Left ventricle myocardium inferior (tissue), 1 donor: ENCODE results near the gene ZNF853. TPM values are rescaled to one million over a fixed set of nuclear protein-coding genes. Genes with fewer than 3 reads are reported as not detected.

ENCODE experiments used
- DNase-seq: peaks from one replicate; pipeline ENCODE4 v3.0.0-alpha.2; 2020
- H3K27ac ChIP-seq: fragments of 200-600 bp; replicated peaks from 2 replicates; pipeline ENCODE4 v1.8.0; 2021
- H3K27me3 ChIP-seq: fragments of 200-600 bp; 2 replicates; pipeline ENCODE4 v1.8.0; 2021; ENCODE audit warnings: low read depth
- H3K36me3 ChIP-seq: fragments of 200-600 bp; 2 replicates; pipeline ENCODE4 v1.8.0; 2021
- H3K4me1 ChIP-seq: fragments of 200-600 bp; 2 replicates; pipeline ENCODE4 v1.8.0; 2021
- H3K4me3 ChIP-seq: fragments of 200-600 bp; 2 replicates; pipeline ENCODE4 v1.8.0; 2021; ENCODE audit warnings: mild to moderate bottlenecking, moderate library complexity
- H3K9me3 ChIP-seq: fragments of 200-600 bp; replicated peaks from 2 replicates; pipeline ENCODE4 v1.8.0; 2021
- CTCF ChIP-seq: fragments of 200-600 bp; IDR thresholded peaks from 2 replicates; pipeline ENCODE4 v1.8.0; 2021; ENCODE audit warnings: antibody characterized with exemption, mild to moderate bottlenecking, borderline replicate concordance
- intact Hi-C: fragments of 100-400 bp; cut with micrococcal nuclease; formaldehyde crosslinking; loops from one replicate; pipeline ENCODE4 v1.11.0; 2022
- total RNA-seq: library from RNA; stranded (reverse); fragmentation: NEBNext Ultra II Directional; extraction: Animal tissue kit (Norgen Biotek cat#: 25700); gene quantifications from one replicate; pipeline ENCODE4 v1.2.1, GENCODE V29; 2021
- donor health status: DM: no; HTN: yes; CAD: no; lungs with severe emphysema.

ZNF853 gene
- total RNA-seq, 1 donor from 2014 or later, result 15.0 TPM

GRCh38 chr7:6604458-6604857 is 11.0 kb upstream of the ZNF853 start:
- H3K4me1 ChIP-seq, result no peaks in the 10 kb centered on the region
- DNase-seq, result no peak
- intact Hi-C loops, result no loop called here
- H3K4me3 ChIP-seq, result no peak overlapping the region
- peaks cover 86% of the 10 kb centered on the region for H3K36me3 ChIP-seq
- H3K27me3 ChIP-seq, result no peaks in the 10 kb centered on the region
- no peak overlapping the region for H3K27ac ChIP-seq
- no peak for TF ChIP-seq CTCF
- no peaks in the 10 kb centered on the region for H3K9me3 ChIP-seq

DNA sequence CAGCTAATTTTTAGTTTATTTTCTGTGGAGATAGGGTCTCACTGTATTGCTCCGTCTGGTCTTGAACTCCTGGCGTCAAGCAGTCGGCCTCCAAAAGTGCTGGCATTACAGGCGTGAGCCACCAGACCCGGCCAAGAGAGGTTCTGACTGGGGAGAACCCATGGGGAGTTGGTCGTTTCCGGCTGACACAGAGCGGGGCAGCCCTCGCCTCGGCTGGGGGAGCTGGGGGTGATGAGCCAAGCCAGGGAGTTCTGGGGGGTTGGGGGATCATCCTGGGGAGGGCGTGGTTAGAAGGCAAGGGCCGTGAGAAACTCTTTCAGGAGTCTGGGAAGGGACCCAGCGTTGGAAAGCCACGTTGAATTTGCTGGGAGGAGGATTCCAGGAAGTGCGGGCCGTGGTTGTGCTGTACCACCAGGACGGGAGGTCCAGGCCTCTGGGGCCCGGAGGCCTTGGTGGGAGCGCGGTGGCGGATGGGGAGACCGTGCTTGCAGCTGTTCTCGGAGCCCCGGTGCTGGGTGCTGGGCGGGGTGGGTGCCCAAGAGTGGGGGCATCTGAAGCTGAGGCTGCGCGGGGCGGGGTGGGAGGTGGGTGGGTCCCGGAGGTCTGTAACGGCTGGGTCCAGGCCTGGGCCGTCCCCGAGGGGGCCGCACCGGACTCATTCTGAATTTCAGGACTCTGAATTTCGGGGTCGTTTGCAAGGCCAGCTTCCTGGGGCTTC is 8.4 kb upstream of the ZNF853 start:
- DNase-seq, result no peak
- Histone ChIP-seq H3K27ac (no peak overlapping the region), H3K4me1 (no peaks in the 10 kb centered on the region), H3K27me3 (no peaks in the 10 kb centered on the region), H3K9me3 (no peaks in the 10 kb centered on the region), H3K4me3 (no peak overlapping the region), H3K36me3 (peaks cover 60% of the 10 kb centered on the region)
- intact Hi-C loops, result no loop called here
- TF ChIP-seq CTCF, result no peak

- no peaks in the 10 kb centered on the region for H3K27me3 ChIP-seq
- peaks cover 54% of the 10 kb centered on the region for H3K36me3 ChIP-seq
- no peak overlapping the region for H3K4me3 ChIP-seq
- TF ChIP-seq CTCF, result no peak
- no peak overlapping the region for H3K27ac ChIP-seq
- DNase-seq, result no peak
- intact Hi-C loops, result no loop called here
- H3K9me3 ChIP-seq, result no peaks in the 10 kb centered on the region
- no peaks in the 10 kb centered on the region for H3K4me1 ChIP-seq
Measured at GRCh38 chr7:6607651-6608051, 7.8 kb upstream of the ZNF853 start.

- no peak for DNase-seq
- Histone ChIP-seq H3K4me3 (no peak overlapping the region), H3K27ac (no peak overlapping the region), H3K27me3 (no peaks in the 10 kb centered on the region), H3K4me1 (no peaks in the 10 kb centered on the region), H3K36me3 (peaks cover 49% of the 10 kb centered on the region), H3K9me3 (no peaks in the 10 kb centered on the region)
- no peak for TF ChIP-seq CTCF
- intact Hi-C loops, result no loop called here
Measured at GRCh38 chr7:6608081-6608480, 7.3 kb upstream of the ZNF853 start.

DNA sequence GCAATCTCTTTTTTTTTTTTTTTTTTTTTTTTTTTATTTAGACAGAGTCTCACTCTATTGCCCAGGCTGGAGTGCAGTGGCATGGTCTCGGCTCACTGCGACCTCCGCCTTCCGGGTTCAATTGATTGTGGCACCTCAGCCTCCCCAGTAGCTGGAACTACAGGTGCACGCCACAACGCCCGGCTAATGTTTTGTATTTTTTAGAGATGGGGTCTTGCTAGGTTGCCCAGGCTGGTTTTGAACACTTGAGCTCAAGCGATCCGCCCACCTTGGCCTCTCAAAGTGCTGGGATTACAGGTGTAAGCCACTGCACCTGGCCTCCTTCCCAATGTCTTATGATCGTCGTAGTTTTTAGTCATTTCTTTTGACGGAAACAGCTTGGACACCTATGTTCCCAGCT is 6.6 kb upstream of the ZNF853 start:
- Histone ChIP-seq H3K27me3 (no peaks in the 10 kb centered on the region), H3K4me1 (no peaks in the 10 kb centered on the region), H3K4me3 (no peak overlapping the region), H3K27ac (no peak overlapping the region), H3K9me3 (no peaks in the 10 kb centered on the region), H3K36me3 (peaks cover 42% of the 10 kb centered on the region)
- DNase-seq, result no peak
- TF ChIP-seq CTCF, result no peak
- intact Hi-C loops, result no loop called here
